Fibroblast of lung (primary cell): ENCODE results near the gene TBXA2R.

Experiments
- CTCF ChIP-seq, 2 donors: IDR thresholded peaks in 1 of 2; conservative IDR thresholded peaks in 1 of 2; 1 replicate in 1 of 2; 2 replicates in 1 of 2; pipeline ENCODE4 v1.5.1; 2011 to 2012; ENCODE audit warnings: low read length in 2 of 2, control low read depth in 1 of 2, inconsistent platforms in 1 of 2, low read depth in 1 of 2, mild to moderate bottlenecking in 1 of 2
- EZH2 ChIP-seq: IDR thresholded peaks from 2 replicates; pipeline ENCODE4 v1.5.1; 2012; ENCODE audit warnings: low read length, control low read depth, mild to moderate bottlenecking; ENCODE audit errors: missing control alignments

GRCh38 chr19:3544742-3545668, 61.7 kb downstream of the TBXA2R start:
- TF ChIP-seq CTCF (conservative IDR thresholded peaks at IDR 0.05 in 1 of 2, IDR thresholded peaks at IDR 0.05 in 1 of 2; ENCODE audit: low read depth in 1 of 2, low read length in 2 of 2) (peak; percentile 80 to 94), EZH2 (no peak)
